Measurements from ENCODE around the gene GCH1.

- TF ChIP-seq, protein P1, sequence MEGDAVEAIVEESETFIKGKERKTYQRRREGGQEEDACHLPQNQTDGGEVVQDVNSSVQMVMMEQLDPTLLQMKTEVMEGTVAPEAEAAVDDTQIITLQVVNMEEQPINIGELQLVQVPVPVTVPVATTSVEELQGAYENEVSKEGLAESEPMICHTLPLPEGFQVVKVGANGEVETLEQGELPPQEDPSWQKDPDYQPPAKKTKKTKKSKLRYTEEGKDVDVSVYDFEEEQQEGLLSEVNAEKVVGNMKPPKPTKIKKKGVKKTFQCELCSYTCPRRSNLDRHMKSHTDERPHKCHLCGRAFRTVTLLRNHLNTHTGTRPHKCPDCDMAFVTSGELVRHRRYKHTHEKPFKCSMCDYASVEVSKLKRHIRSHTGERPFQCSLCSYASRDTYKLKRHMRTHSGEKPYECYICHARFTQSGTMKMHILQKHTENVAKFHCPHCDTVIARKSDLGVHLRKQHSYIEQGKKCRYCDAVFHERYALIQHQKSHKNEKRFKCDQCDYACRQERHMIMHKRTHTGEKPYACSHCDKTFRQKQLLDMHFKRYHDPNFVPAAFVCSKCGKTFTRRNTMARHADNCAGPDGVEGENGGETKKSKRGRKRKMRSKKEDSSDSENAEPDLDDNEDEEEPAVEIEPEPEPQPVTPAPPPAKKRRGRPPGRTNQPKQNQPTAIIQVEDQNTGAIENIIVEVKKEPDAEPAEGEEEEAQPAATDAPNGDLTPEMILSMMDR (IDR thresholded peaks at IDR 0.05; ENCODE audit: insufficient read depth, low read depth, low read length), result no peak
- TF ChIP-seq EZH2 (IDR thresholded peaks at IDR 0.05; ENCODE audit: insufficient read depth, low read length), result no peak
These were observed 61.8 kb downstream of the GCH1 start for GRCh38 chr14:54840798-54841197.
